PC-3 (cell line): Measurements from ENCODE around the gene PRKAR2B.

Source experiments
- EZH2 ChIP-seq: fragments of 300-600 bp; sonication (generic); IDR thresholded peaks from one replicate; pipeline ENCODE4 v1.6.1; 2017; ENCODE audit warnings: antibody characterized with exemption, mild to moderate bottlenecking, low read length; ENCODE audit not compliant: unreplicated experiment
- EZH2phosphoT487 ChIP-seq: fragments of 300-600 bp; sonication (generic); IDR thresholded peaks from 2 replicates; pipeline ENCODE4 v1.6.1; 2018; ENCODE audit warnings: mild to moderate bottlenecking, antibody characterized with exemption, low read length, borderline replicate concordance
- TF ChIP-seq, protein P1 (sequence below): fragments of 300-600 bp; sonication (generic); conservative IDR thresholded peaks from 2 replicates; pipeline ENCODE4 v1.5.1; 2017; ENCODE audit warnings: antibody characterized with exemption, low read depth, mild to moderate bottlenecking, low read length

DNA sequence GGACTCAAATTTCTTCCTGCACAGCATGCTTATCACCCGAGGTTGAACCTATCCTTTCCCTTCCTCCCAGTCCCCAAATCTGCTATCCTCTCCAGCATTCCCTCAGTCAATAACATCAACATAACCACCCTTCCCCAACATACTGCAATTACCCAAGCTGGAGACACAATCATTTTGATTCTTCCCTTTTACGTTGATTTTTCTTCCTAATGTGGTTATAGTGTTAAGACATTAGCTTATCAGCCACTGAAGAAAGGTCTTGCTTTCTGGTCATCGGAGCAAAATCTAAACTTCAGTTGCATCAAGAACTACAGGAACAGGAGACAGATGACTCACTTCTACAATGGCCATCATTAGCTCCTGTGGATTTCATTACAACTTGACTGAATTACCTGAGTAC, 120.8 kb downstream of the PRKAR2B start:
- TF ChIP-seq, protein P1, sequence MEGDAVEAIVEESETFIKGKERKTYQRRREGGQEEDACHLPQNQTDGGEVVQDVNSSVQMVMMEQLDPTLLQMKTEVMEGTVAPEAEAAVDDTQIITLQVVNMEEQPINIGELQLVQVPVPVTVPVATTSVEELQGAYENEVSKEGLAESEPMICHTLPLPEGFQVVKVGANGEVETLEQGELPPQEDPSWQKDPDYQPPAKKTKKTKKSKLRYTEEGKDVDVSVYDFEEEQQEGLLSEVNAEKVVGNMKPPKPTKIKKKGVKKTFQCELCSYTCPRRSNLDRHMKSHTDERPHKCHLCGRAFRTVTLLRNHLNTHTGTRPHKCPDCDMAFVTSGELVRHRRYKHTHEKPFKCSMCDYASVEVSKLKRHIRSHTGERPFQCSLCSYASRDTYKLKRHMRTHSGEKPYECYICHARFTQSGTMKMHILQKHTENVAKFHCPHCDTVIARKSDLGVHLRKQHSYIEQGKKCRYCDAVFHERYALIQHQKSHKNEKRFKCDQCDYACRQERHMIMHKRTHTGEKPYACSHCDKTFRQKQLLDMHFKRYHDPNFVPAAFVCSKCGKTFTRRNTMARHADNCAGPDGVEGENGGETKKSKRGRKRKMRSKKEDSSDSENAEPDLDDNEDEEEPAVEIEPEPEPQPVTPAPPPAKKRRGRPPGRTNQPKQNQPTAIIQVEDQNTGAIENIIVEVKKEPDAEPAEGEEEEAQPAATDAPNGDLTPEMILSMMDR, result no peak
- no peak for TF ChIP-seq EZH2
- no peak for TF ChIP-seq EZH2phosphoT487
